Loucy (cell line): Measurements from ENCODE around the gene NRXN3.

ENCODE experiments used
- H2AFZ ChIP-seq: fragments of 200-600 bp; sonication (generic); 2 replicates; pipeline ENCODE4 v1.6.0; 2016; ENCODE audit warnings: antibody characterized with exemption, mild to moderate bottlenecking, low read length, moderate library complexity
- H3F3A ChIP-seq: fragments of 200-600 bp; 2 replicates; pipeline ENCODE4 v1.6.0; 2016; ENCODE audit warnings: antibody characterized with exemption, low read depth, mild to moderate bottlenecking
- H3K27me3 ChIP-seq: fragments of 200-600 bp; sonication (generic); 2 replicates; pipeline ENCODE4 v1.6.1; 2014; ENCODE audit warnings: low read length, mild to moderate bottlenecking; ENCODE audit not compliant: insufficient read depth, poor library complexity, severe bottlenecking
- H3K36me3 ChIP-seq: fragments of 200-600 bp; sonication (generic); 2 replicates; pipeline ENCODE4 v1.6.1; 2016; ENCODE audit warnings: low read length; ENCODE audit not compliant: insufficient read depth
- H3K4me1 ChIP-seq: fragments of 200-600 bp; sonication (generic); 2 replicates; pipeline ENCODE4 v1.5.1; 2014; ENCODE audit warnings: low read length, mild to moderate bottlenecking; ENCODE audit not compliant: insufficient read depth, poor library complexity, severe bottlenecking
- H3K4me2 ChIP-seq: fragments of 200-600 bp; sonication (generic); 2 replicates; pipeline ENCODE4 v1.6.0; 2014; ENCODE audit warnings: antibody characterized with exemption, low read length, low read depth, mild to moderate bottlenecking; ENCODE audit not compliant: poor library complexity, severe bottlenecking
- H3K4me3 ChIP-seq: fragments of 200-600 bp; sonication (generic); 2 replicates; pipeline ENCODE4 v1.5.1; 2014; ENCODE audit warnings: low read length, mild to moderate bottlenecking, mixed read lengths; ENCODE audit not compliant: poor library complexity, severe bottlenecking
- H3K79me2 ChIP-seq: fragments of 200-600 bp; sonication (generic); 2 replicates; pipeline ENCODE4 v1.6.1; 2014; ENCODE audit warnings: low read length; ENCODE audit not compliant: insufficient read depth
- H3K9ac ChIP-seq: fragments of 200-600 bp; sonication (generic); 2 replicates; pipeline ENCODE4 v1.6.0; 2014; ENCODE audit warnings: mild to moderate bottlenecking, low read depth, low read length, moderate library complexity; ENCODE audit not compliant: poor library complexity, severe bottlenecking
- H3K9me2 ChIP-seq: fragments of 200-600 bp; sonication (generic); replicated peaks from 2 replicates; pipeline ENCODE4 v1.6.1; 2016; ENCODE audit warnings: low read depth, low read length, mixed read lengths
- H3K9me3 ChIP-seq: fragments of 200-600 bp; sonication (generic); 2 replicates; pipeline ENCODE4 v1.6.1; 2014; ENCODE audit warnings: mild to moderate bottlenecking, antibody characterized with exemption, low read length, low read depth; ENCODE audit not compliant: insufficient read depth
- H4K20me1 ChIP-seq: fragments of 200-600 bp; sonication (generic); 2 replicates; pipeline ENCODE4 v1.6.0; 2014; ENCODE audit warnings: antibody characterized with exemption, low read length, mild to moderate bottlenecking; ENCODE audit not compliant: insufficient read depth, poor library complexity, severe bottlenecking
- CTCF ChIP-seq: fragments of 200-600 bp; sonication (generic); conservative IDR thresholded peaks from 2 replicates; pipeline ENCODE4 v1.5.1; 2014; ENCODE audit warnings: mild to moderate bottlenecking, antibody characterized with exemption, low read length
- EZH2phosphoT487 ChIP-seq: fragments of 200-600 bp; IDR thresholded peaks from 2 replicates; pipeline ENCODE4 v1.6.1; 2018; ENCODE audit warnings: antibody characterized with exemption, mild to moderate bottlenecking, moderate library complexity, borderline replicate concordance

Gene NRXN3

GRCh38 chr14:78946949-78947348 is 776.8 kb downstream of the NRXN3 start:
- Histone ChIP-seq H3K4me1 (no peaks in the 10 kb centered on the region), H3K27me3 (no peaks in the 10 kb centered on the region), H3K4me3 (no peak overlapping the region), H3F3A (no peaks in the 10 kb centered on the region), H3K9me2 (no peaks in the 10 kb centered on the region), H3K79me2 (no peaks in the 10 kb centered on the region), H3K9ac (no peak overlapping the region), H2AFZ (no peak overlapping the region), H3K9me3 (no peaks in the 10 kb centered on the region), H4K20me1 (no peaks in the 10 kb centered on the region), H3K4me2 (no peak overlapping the region), H3K36me3 (no peaks in the 10 kb centered on the region)
- TF ChIP-seq EZH2phosphoT487 = no peak

GRCh38 chr14:78947681-78948080 is 777.5 kb downstream of the NRXN3 start:
- Histone ChIP-seq H3K4me1 (no peaks in the 10 kb centered on the region), H3K9me3 (no peaks in the 10 kb centered on the region), H3K9ac (no peak overlapping the region), H3K4me3 (no peak overlapping the region), H3K4me2 (no peak overlapping the region), H3K36me3 (no peaks in the 10 kb centered on the region), H3K79me2 (no peaks in the 10 kb centered on the region), H3K9me2 (no peaks in the 10 kb centered on the region), H3F3A (no peaks in the 10 kb centered on the region), H3K27me3 (no peaks in the 10 kb centered on the region), H4K20me1 (no peaks in the 10 kb centered on the region), H2AFZ (no peak overlapping the region)
- TF ChIP-seq CTCF (no peak), EZH2phosphoT487 (no peak)

GRCh38 chr14:78950649-78951048 is 780.5 kb downstream of the NRXN3 start:
- Histone ChIP-seq H2AFZ (no peak overlapping the region), H3K9me3 (no peaks in the 10 kb centered on the region), H3K36me3 (no peaks in the 10 kb centered on the region), H3K27me3 (no peaks in the 10 kb centered on the region), H3K9ac (no peak overlapping the region), H3K79me2 (no peaks in the 10 kb centered on the region), H3F3A (no peaks in the 10 kb centered on the region), H3K4me2 (no peak overlapping the region), H4K20me1 (no peaks in the 10 kb centered on the region), H3K4me1 (no peaks in the 10 kb centered on the region), H3K4me3 (no peak overlapping the region), H3K9me2 (no peaks in the 10 kb centered on the region)
- TF ChIP-seq CTCF (no peak), EZH2phosphoT487 (no peak)

GRCh38 chr14:78951602-78952001 is 781.4 kb downstream of the NRXN3 start:
- H4K20me1 ChIP-seq = no peaks in the 10 kb centered on the region
- H3K4me1 ChIP-seq = no peaks in the 10 kb centered on the region
- no peaks in the 10 kb centered on the region for H3K27me3 ChIP-seq

More at GRCh38 chr14:78951602-78952001, 781.4 kb downstream of the NRXN3 start:
- Histone ChIP-seq H3K4me2 (no peak overlapping the region), H3K36me3 (no peaks in the 10 kb centered on the region), H3K9ac (no peak overlapping the region), H3K79me2 (no peaks in the 10 kb centered on the region), H2AFZ (no peak overlapping the region), H3K4me3 (no peak overlapping the region), H3K9me2 (no peaks in the 10 kb centered on the region), H3K9me3 (no peaks in the 10 kb centered on the region), H3F3A (no peaks in the 10 kb centered on the region)
- TF ChIP-seq CTCF (no peak), EZH2phosphoT487 (no peak)
